Activated CD8-positive, alpha-beta T cell treated with anti-CD3 and anti-CD28 coated beads, Interleukin-2, amount 10 ng/mL, durations not matched to agents 7 days and 5 days (primary cell): ENCODE measurements around the gene CBY3. TPM values are rescaled to one million over a fixed set of nuclear protein-coding genes. Genes with fewer than 3 reads are reported as not detected.
A peak's percentile ranks its signal among the peaks of the same experiment; 100 is the strongest.
"Not testable (repeated sequence)": the region's sequence is repeated elsewhere in the genome, so short reads cannot be mapped to it uniquely, and the experiment has no call there.

Experiments
- ATAC-seq: fragments of 150-1000 bp; cut with Tn5 transposase; one replicate; pipeline ENCODE4 v1.10.0; 2021; ENCODE audit warnings: moderate library complexity
- CTCF ChIA-PET: fragments of 350-600 bp; sonication (Branson Sonifier 250); formaldehyde crosslinking; loops from one replicate; lab custom pipeline; 2021; ENCODE audit warnings: antibody characterized with exemption; lab: Charles Lee
- POLR2A ChIA-PET: fragments of 350-600 bp; sonication (Branson Sonifier 250); formaldehyde crosslinking; loops from one replicate; lab custom pipeline; 2021; ENCODE audit warnings: antibody characterized with exemption; lab: Charles Lee
- DNase-seq: peaks from one replicate; pipeline ENCODE4 v3.0.0-alpha.2; 2020
- H3K27ac Mint-ChIP-seq: one replicate; pipeline ENCODE4 v1.8.0; 2021; ENCODE audit warnings: mild to moderate bottlenecking, mixed read lengths
- H3K27me3 Mint-ChIP-seq: one replicate; pipeline ENCODE4 v1.8.0; 2021; ENCODE audit warnings: low read depth, mixed read lengths
- H3K36me3 Mint-ChIP-seq: one replicate; pipeline ENCODE4 v1.8.0; 2021; ENCODE audit warnings: low read depth, mixed read lengths
- H3K4me1 Mint-ChIP-seq: one replicate; pipeline ENCODE4 v1.8.0; 2021; ENCODE audit warnings: low read depth, mixed read lengths
- H3K4me3 Mint-ChIP-seq: one replicate; pipeline ENCODE4 v1.8.0; 2021; ENCODE audit warnings: mild to moderate bottlenecking, mixed read lengths
- H3K9me3 Mint-ChIP-seq: one replicate; pipeline ENCODE4 v1.8.0; 2022; ENCODE audit warnings: mixed read lengths; ENCODE audit not compliant: insufficient read depth
- total RNA-seq, 2 experiments: library from RNA; stranded (reverse); gene quantifications; one replicate each; pipeline ENCODE4 v1.2.3, GENCODE V29; 2021

The CBY3 gene
- total RNA-seq, 2 experiments from 2014 or later, result 0.55 TPM; not detected in 1

- H3K4me1 Mint-ChIP-seq, CTCF ChIA-PET, H3K27ac Mint-ChIP-seq, DNase-seq, H3K9me3 Mint-ChIP-seq, H3K27me3 Mint-ChIP-seq, ATAC-seq, H3K36me3 Mint-ChIP-seq, POLR2A ChIA-PET, H3K4me3 Mint-ChIP-seq: not testable (repeated sequence)
Measured at GRCh38 chr5:179641745-179642144, 39.1 kb downstream of the CBY3 start.

GRCh38 chr5:179639296-179639695 lies 41.5 kb downstream of the CBY3 start:
- not testable (repeated sequence) for DNase-seq, H3K36me3 Mint-ChIP-seq, H3K27me3 Mint-ChIP-seq, H3K27ac Mint-ChIP-seq, ATAC-seq, H3K9me3 Mint-ChIP-seq, H3K4me1 Mint-ChIP-seq, H3K4me3 Mint-ChIP-seq
- CTCF ChIA-PET, result interaction anchor here (0.9 kb wide), 1 partner anchor 336 kb away, joined by 3 read pairs; no protein-coding TSS in a partner anchor
- POLR2A ChIA-PET, result interaction anchor here (1.4 kb wide), 1 partner anchor 16 kb away, joined by 9 read pairs; the partner anchor contains the start of gene HNRNPH1

- H3K4me3 Mint-ChIP-seq, DNase-seq, H3K9me3 Mint-ChIP-seq: not testable (repeated sequence)
Measured at GRCh38 chr5:179634370-179635172, 46.3 kb downstream of the CBY3 start.

GRCh38 chr5:179633501-179634369 lies 47.1 kb downstream of the CBY3 start:
- peak overlapping the region; percentile 18 for H3K4me3 Mint-ChIP-seq
- H3K27me3 Mint-ChIP-seq, CTCF ChIA-PET, H3K36me3 Mint-ChIP-seq, H3K27ac Mint-ChIP-seq, H3K9me3 Mint-ChIP-seq, H3K4me1 Mint-ChIP-seq, DNase-seq: not testable (repeated sequence)
- peak; percentile 74 for ATAC-seq
- POLR2A ChIA-PET, result interaction anchor here (1.7 kb wide), 1 partner anchor 10 kb away, joined by 7 read pairs; the partner anchor contains the start of gene HNRNPH1

More at GRCh38 chr5:179634370-179635172, 46.3 kb downstream of the CBY3 start:
- CTCF ChIA-PET, H3K27ac Mint-ChIP-seq, H3K27me3 Mint-ChIP-seq, POLR2A ChIA-PET, H3K4me1 Mint-ChIP-seq, H3K36me3 Mint-ChIP-seq: not testable (repeated sequence)
- peak; percentile 98 for ATAC-seq

Other genes with a start within 250 kb of the CBY3 start
- 10 to 100 TPM; 43.4 to 46.3 TPM for gene RUFY1, start 130.5 kb downstream of the CBY3 start, total RNA-seq
- gene HNRNPH1, start 57.4 kb downstream of the CBY3 start, total RNA-seq, result 100 to 1,000 TPM; 869 to 884 TPM
- 100 to 1,000 TPM; 352 to 366 TPM for gene CANX, start 17.9 kb upstream of the CBY3 start, total RNA-seq
- 10 to 100 TPM; 28.9 to 30.0 TPM for gene MAML1, start 51.8 kb upstream of the CBY3 start, total RNA-seq
- gene LTC4S, start 113.0 kb upstream of the CBY3 start, total RNA-seq, result 1 to 10 TPM; 3.7 to 3.8 TPM
- gene MGAT4B, start 125.8 kb upstream of the CBY3 start, total RNA-seq, result 100 to 1,000 TPM in 1 of 2 experiments, 10 to 100 TPM in 1; 85.9 to 103 TPM
- 100 to 1,000 TPM in 1 of 2 experiments, 10 to 100 TPM in 1; 100.0 to 102 TPM for gene SQSTM1, start 139.9 kb upstream of the CBY3 start, total RNA-seq
- 10 to 100 TPM; 16.1 to 17.1 TPM for gene MRNIP, start 177.8 kb upstream of the CBY3 start, total RNA-seq
- 10 to 100 TPM; 70.5 to 72.7 TPM for gene TBC1D9B, start 226.9 kb upstream of the CBY3 start, total RNA-seq